GM12891 (cell line): ENCODE measurements around the gene OR6C74. TPM values are rescaled to one million over a fixed set of nuclear protein-coding genes. Genes with fewer than 3 reads are reported as not detected.

Source experiments
- DNase-seq: peaks from one replicate; pipeline ENCODE4 v3.0.0; 2011; ENCODE audit warnings: low spot score; ENCODE audit not compliant: insufficient read length
- FAIRE-seq: peaks from 2 replicates; lab custom pipeline; 2011; peaks lifted over from hg19 to GRCh38; lab: Jason Lieb, UNC
- PAX5 ChIP-seq: IDR thresholded peaks from 2 replicates; pipeline ENCODE4 v1.6.1; 2011; ENCODE audit warnings: low read length, moderate library complexity, mild to moderate bottlenecking; ENCODE audit not compliant: insufficient read depth, severe bottlenecking
- POLR2A ChIP-seq: IDR thresholded peaks from 2 replicates; pipeline ENCODE4 v1.6.1; 2011; ENCODE audit warnings: low read depth, low read length, control low read depth
- POLR2AphosphoS5 ChIP-seq: IDR thresholded peaks from 2 replicates; pipeline ENCODE4 v1.6.1; 2011; ENCODE audit warnings: low read depth, low read length, control low read depth
- POU2F2 ChIP-seq: IDR thresholded peaks from 2 replicates; pipeline ENCODE4 v1.6.1; 2011; ENCODE audit warnings: low read depth, mild to moderate bottlenecking, control low read depth, low read length, moderate library complexity
- SPI1 ChIP-seq: IDR thresholded peaks from 2 replicates; pipeline ENCODE4 v1.6.1; 2011; ENCODE audit warnings: low read depth, low read length, control low read depth
- TAF1 ChIP-seq: IDR thresholded peaks from 2 replicates; pipeline ENCODE4 v1.6.1; 2011; ENCODE audit warnings: low read depth, low read length, control low read depth
- polyA plus RNA-seq: library from polyadenylated mRNA; unstranded; fragments of >200 nt; gene quantifications from one replicate; pipeline ENCODE4 v1.2.1, GENCODE V29; 2012; ENCODE audit warnings: low read depth, missing spikeins, inconsistent platforms; ENCODE audit not compliant: missing spikeins

Gene OR6C74
- not detected for polyA plus RNA-seq

GRCh38 chr12:55244309-55244708 lies at the start of gene OR6C74:
TSS of gene OR6C74 (plus strand) at chr12:55244609. CDS start at chr12:55247288, 2,679 bp downstream.
- no peak for DNase-seq
- FAIRE-seq = no peak
- TF ChIP-seq POU2F2 (no peak), PAX5 (no peak), TAF1 (no peak), POLR2AphosphoS5 (no peak), SPI1 (no peak), POLR2A (no peak)

GRCh38 chr12:55220725-55221124 lies 23.7 kb upstream of the OR6C74 start, which contains the start of gene OR10A7:
TSS of gene OR10A7 (plus strand) at chr12:55221025. CDS start at chr12:55221025, 0 bp downstream.
- no peak for TF ChIP-seq POLR2A
- no peak for TF ChIP-seq SPI1
- TF ChIP-seq POU2F2 = no peak
- TF ChIP-seq PAX5 = no peak
- TF ChIP-seq TAF1 = no peak
- no peak for TF ChIP-seq POLR2AphosphoS5
- no peak for FAIRE-seq
- DNase-seq = no peak

- DNase-seq (no peak), FAIRE-seq (no peak)
- TF ChIP-seq PAX5 (no peak), POU2F2 (no peak), POLR2AphosphoS5 (no peak), POLR2A (no peak), SPI1 (no peak), TAF1 (no peak)
Observed at GRCh38 chr12:55226523-55226922, 17.9 kb upstream of the OR6C74 start.

GRCh38 chr12:55227643-55228042 lies 16.8 kb upstream of the OR6C74 start:
- DNase-seq (no peak), FAIRE-seq (no peak)
- TF ChIP-seq SPI1 (no peak), POLR2A (no peak), POU2F2 (no peak)

- no peak for DNase-seq
- FAIRE-seq = no peak
- no peak for TF ChIP-seq SPI1
Observed at GRCh38 chr12:55246159-55246558, 1.8 kb downstream of the OR6C74 start.

GRCh38 chr12:55250944-55251343 lies 6.5 kb downstream of the OR6C74 start:
- TF ChIP-seq POU2F2 = no peak
- TF ChIP-seq PAX5 = no peak
- no peak for TF ChIP-seq POLR2A
- TF ChIP-seq SPI1 = no peak
- no peak for TF ChIP-seq TAF1
- TF ChIP-seq POLR2AphosphoS5 = no peak
- no peak for DNase-seq
- FAIRE-seq = no peak

GRCh38 chr12:55253281-55253680 lies 8.9 kb downstream of the OR6C74 start:
- no peak for FAIRE-seq
- DNase-seq = no peak
- TF ChIP-seq POLR2A (no peak), POLR2AphosphoS5 (no peak), POU2F2 (no peak), PAX5 (no peak), SPI1 (no peak), TAF1 (no peak)

GRCh38 chr12:55256831-55257230 lies 12.4 kb downstream of the OR6C74 start:
- TF ChIP-seq POLR2AphosphoS5 (no peak), PAX5 (no peak), POLR2A (no peak), TAF1 (no peak), SPI1 (no peak), POU2F2 (no peak)
- no peak for FAIRE-seq
- no peak for DNase-seq

- no peak for FAIRE-seq
Observed at GRCh38 chr12:55258303-55258702, 13.9 kb downstream of the OR6C74 start.

GRCh38 chr12:55280991-55281390 lies 36.6 kb downstream of the OR6C74 start:
- FAIRE-seq (no peak), DNase-seq (no peak)
- TF ChIP-seq SPI1 (no peak), PAX5 (no peak), POLR2AphosphoS5 (no peak)

More at GRCh38 chr12:55258303-55258702, 13.9 kb downstream of the OR6C74 start:
- no peak for DNase-seq
- TF ChIP-seq PAX5 (no peak), POU2F2 (no peak)

GRCh38 chr12:55289999-55290398 lies 45.6 kb downstream of the OR6C74 start:
- no peak for DNase-seq
- FAIRE-seq = no peak
- TF ChIP-seq SPI1 (no peak), POLR2A (no peak), PAX5 (no peak), TAF1 (no peak), POLR2AphosphoS5 (no peak), POU2F2 (no peak)
